ENCODE measurements around the gene CRYGC.

GRCh38 chr2:208098267-208098666 lies 31.4 kb downstream of the CRYGC start:
- TF ChIP-seq CTCF (IDR thresholded peaks at IDR 0.05; ENCODE audit: control extremely low read depth in 1 of 3, insufficient read depth in 1 of 3, low read depth in 1 of 3, low read length in 3 of 3) (no peak), NRF1 (IDR thresholded peaks at IDR 0.05; ENCODE audit: low read depth, low read length) (no peak), MAX (IDR thresholded peaks at IDR 0.05) (no peak), RFX5 (IDR thresholded peaks at IDR 0.05; ENCODE audit: borderline replicate concordance, low read depth, low read length) (no peak), POU5F1 (IDR thresholded peaks at IDR 0.05; ENCODE audit: low read depth, low read length) (no peak), GTF2F1 (IDR thresholded peaks at IDR 0.05; ENCODE audit: borderline replicate concordance, low read depth, low read length) (no peak), SP2 (IDR thresholded peaks at IDR 0.05; ENCODE audit: low read length) (no peak), POLR2AphosphoS5 (IDR thresholded peaks at IDR 0.05; ENCODE audit: low read depth, low read length) (no peak), EZH2 (IDR thresholded peaks at IDR 0.05; ENCODE audit: low read depth, low read length, severe bottlenecking) (no peak)

Measured in H1 (cell line).